GM08714 (cell line): ENCODE data around the gene MICAL2.

Source experiments
- H3K4me3 ChIP-seq: fragments of 200-500 bp; sonication (Bioruptor generic); 2 replicates; pipeline ENCODE4 v1.5.1; 2014; ENCODE audit warnings: mild to moderate bottlenecking, low read length, inconsistent platforms
- ZNF274 ChIP-seq: IDR thresholded peaks from 2 replicates; pipeline ENCODE4 v1.6.1; 2012; ENCODE audit warnings: mild to moderate bottlenecking, low read depth, low read length

MICAL2 gene

GRCh38 chr11:12125609-12126149, 15.3 kb downstream of the MICAL2 start:
- TF ChIP-seq ZNF274 = no peak
- no peak overlapping the region for H3K4me3 ChIP-seq

GRCh38 chr11:12126344-12127019, 16.1 kb downstream of the MICAL2 start:
- H3K4me3 ChIP-seq = no peak overlapping the region
- TF ChIP-seq ZNF274 = no peak

GRCh38 chr11:12127206-12127898, 17.0 kb downstream of the MICAL2 start:
- no peak overlapping the region for H3K4me3 ChIP-seq
- TF ChIP-seq ZNF274 = no peak

- TF ChIP-seq ZNF274 = no peak
- no peak overlapping the region for H3K4me3 ChIP-seq
Observed at GRCh38 chr11:12128301-12128751, 17.9 kb downstream of the MICAL2 start.

- TF ChIP-seq ZNF274 = no peak
- no peak overlapping the region for H3K4me3 ChIP-seq
Observed at GRCh38 chr11:12129227-12129626, 18.8 kb downstream of the MICAL2 start.

GRCh38 chr11:12130180-12130980, 20.0 kb downstream of the MICAL2 start:
- no peak for TF ChIP-seq ZNF274
- H3K4me3 ChIP-seq = no peak overlapping the region

GRCh38 chr11:12131943-12132789, 21.8 kb downstream of the MICAL2 start:
- H3K4me3 ChIP-seq = no peak overlapping the region
- no peak for TF ChIP-seq ZNF274

- H3K4me3 ChIP-seq = no peak overlapping the region
- TF ChIP-seq ZNF274 = no peak
Observed at GRCh38 chr11:12132790-12133145, 22.4 kb downstream of the MICAL2 start.

- TF ChIP-seq ZNF274 = no peak
- H3K4me3 ChIP-seq = no peak overlapping the region
Observed at GRCh38 chr11:12133547-12134235, 23.3 kb downstream of the MICAL2 start.

- no peak for TF ChIP-seq ZNF274
- no peak overlapping the region for H3K4me3 ChIP-seq
Observed at GRCh38 chr11:12134236-12134585, 23.8 kb downstream of the MICAL2 start.

GRCh38 chr11:12135185-12135584, 24.8 kb downstream of the MICAL2 start:
- H3K4me3 ChIP-seq = no peak overlapping the region
- no peak for TF ChIP-seq ZNF274

- no peak overlapping the region for H3K4me3 ChIP-seq
- no peak for TF ChIP-seq ZNF274
Observed at GRCh38 chr11:12137005-12137690, 26.8 kb downstream of the MICAL2 start.
